Testis (tissue), 3 donors: ENCODE data around the gene LENEP. TPM values are rescaled to one million over a fixed set of nuclear protein-coding genes. Genes with fewer than 3 reads are reported as not detected.

ENCODE experiments used
- DNase-seq: peaks from one replicate; pipeline ENCODE4 v3.0.0-alpha.2; 2019
- H3K27ac ChIP-seq, 2 donors: fragments of 200-600 bp; sonication (generic); one replicate each; pipeline ENCODE4 v1.5.1; 2019
- H3K27me3 ChIP-seq: fragments of 200-600 bp; sonication (generic); one replicate; pipeline ENCODE4 v1.5.1; 2019
- H3K36me3 ChIP-seq: fragments of 200-600 bp; sonication (generic); one replicate; pipeline ENCODE4 v1.5.1; 2017; ENCODE audit warnings: low read depth; ENCODE audit errors: missing control alignments
- H3K4me1 ChIP-seq: fragments of 200-600 bp; sonication (generic); one replicate; pipeline ENCODE4 v1.5.1; 2019
- H3K4me3 ChIP-seq, 2 donors: fragments of 200-600 bp; sonication (generic); one replicate each; pipeline ENCODE4 v1.5.1; 2017 to 2019
- H3K9me3 ChIP-seq: fragments of 200-600 bp; sonication (generic); one replicate; pipeline ENCODE4 v1.5.1; 2017
- POLR2A ChIP-seq: fragments of 450-650 bp; IDR thresholded peaks from one replicate; pipeline ENCODE4 v1.6.1; 2017; ENCODE audit warnings: antibody characterized with exemption, mild to moderate bottlenecking, moderate library complexity
- WGBS, 2 donors: methylation state at CpG; one replicate each; pipeline ENCODE4 v1.1.5; 2018; 5-methylcytosine and 5-hydroxymethylcytosine counted together
- intact Hi-C: fragments of 100-400 bp; cut with DNase I; formaldehyde crosslinking; loops from one replicate; pipeline ENCODE4 v1.15.1; 2023; ENCODE audit warnings: low total_unique reads
- polyA plus RNA-seq: library from polyadenylated mRNA; stranded (reverse); fragments of 350-450 nt; fragmentation: Illumina TruSeq; extraction: RNeasy Lipid Tissue Mini Kit (QIAGEN cat#74804); gene quantifications from one replicate; pipeline ENCODE4 v1.2.3, GENCODE V29; 2014; ENCODE audit warnings: low read depth, low replicate concordance; ENCODE audit not compliant: insufficient read depth
- total RNA-seq, 2 donors: library from RNA; depleted of rRNA; stranded (reverse); fragments of >200 nt; gene quantifications; one replicate each; pipeline ENCODE4 v1.2.3, GENCODE V29; 2016
- TF ChIP-seq, protein P1 (sequence below), 3 experiments: fragments of 450-650 bp in 2 of 3; fragments of 200-600 bp in 1 of 3; sonication (generic) in 1 of 3; IDR thresholded peaks; one replicate each; pipeline ENCODE4 v1.5.1; 2016 to 2019; ENCODE audit warnings: antibody characterized with exemption in 3 of 3, mild to moderate bottlenecking in 2 of 3, moderate library complexity in 1 of 3

Gene LENEP
- total and polyA plus RNA-seq, 3 donors from 2014 or later = 1.1 TPM; not detected in 2

DNA sequence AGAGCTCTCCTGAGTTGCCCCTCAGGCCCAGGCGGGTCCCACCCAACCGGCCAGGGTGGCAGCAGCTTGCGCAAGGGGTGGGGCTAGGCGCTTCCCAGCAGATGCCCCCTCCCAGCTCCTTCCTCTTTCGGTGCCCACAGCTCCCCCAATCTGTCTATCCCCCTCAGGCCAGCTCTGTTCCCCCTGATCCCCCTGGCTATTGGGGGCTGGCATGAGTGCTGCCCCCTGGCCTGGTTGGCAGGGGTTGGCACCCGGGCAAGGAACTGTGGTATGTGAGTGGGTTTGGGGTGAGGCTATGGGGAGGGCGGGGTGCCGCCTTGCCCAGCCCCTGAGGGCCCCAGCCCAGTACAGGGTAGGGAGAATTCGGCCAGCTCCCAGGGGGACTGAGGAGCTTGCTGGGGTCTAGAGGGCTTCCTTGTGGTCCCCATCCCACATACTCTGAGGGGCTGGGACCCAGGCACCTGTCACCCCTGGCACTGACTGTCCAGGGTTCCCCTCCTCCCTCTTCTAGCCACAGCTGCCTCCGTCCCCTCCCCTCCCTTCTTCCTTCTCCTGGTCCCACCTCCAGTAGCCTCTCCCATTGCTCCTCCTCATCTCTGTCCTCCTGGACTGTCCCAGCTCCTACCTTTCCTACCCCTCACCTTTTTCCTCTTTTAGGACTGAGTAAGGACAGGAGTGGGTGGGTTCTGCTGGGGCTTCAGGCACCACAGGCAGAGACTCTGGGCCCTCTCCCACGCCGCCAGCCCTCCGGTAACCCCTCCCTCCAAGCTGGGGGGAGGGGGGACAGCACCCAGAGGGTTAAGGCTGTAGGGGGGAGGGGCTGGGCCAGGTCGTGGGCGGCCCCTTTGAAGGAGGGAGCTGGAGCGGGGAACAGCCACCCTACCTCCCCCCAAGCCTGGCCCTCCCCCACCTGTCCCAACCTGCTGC lies 14.9 kb downstream of the LENEP start:
- Histone ChIP-seq H3K27me3 (no peaks in the 10 kb centered on the region), H3K36me3 (no peaks in the 10 kb centered on the region), H3K4me1 (peaks cover 38% of the 10 kb centered on the region), H3K9me3 (no peaks in the 10 kb centered on the region), H3K4me3 (no peak overlapping the region), H3K27ac (peak overlapping the region in 1 of 2 donors; percentile 33)
- DNase-seq = no peak
- 84 to 85% methylated on average over 12 to 16 of the region's 16 CpGs for WGBS, 2 donors
- TF ChIP-seq POLR2A = no peak
- TF ChIP-seq, protein P1, sequence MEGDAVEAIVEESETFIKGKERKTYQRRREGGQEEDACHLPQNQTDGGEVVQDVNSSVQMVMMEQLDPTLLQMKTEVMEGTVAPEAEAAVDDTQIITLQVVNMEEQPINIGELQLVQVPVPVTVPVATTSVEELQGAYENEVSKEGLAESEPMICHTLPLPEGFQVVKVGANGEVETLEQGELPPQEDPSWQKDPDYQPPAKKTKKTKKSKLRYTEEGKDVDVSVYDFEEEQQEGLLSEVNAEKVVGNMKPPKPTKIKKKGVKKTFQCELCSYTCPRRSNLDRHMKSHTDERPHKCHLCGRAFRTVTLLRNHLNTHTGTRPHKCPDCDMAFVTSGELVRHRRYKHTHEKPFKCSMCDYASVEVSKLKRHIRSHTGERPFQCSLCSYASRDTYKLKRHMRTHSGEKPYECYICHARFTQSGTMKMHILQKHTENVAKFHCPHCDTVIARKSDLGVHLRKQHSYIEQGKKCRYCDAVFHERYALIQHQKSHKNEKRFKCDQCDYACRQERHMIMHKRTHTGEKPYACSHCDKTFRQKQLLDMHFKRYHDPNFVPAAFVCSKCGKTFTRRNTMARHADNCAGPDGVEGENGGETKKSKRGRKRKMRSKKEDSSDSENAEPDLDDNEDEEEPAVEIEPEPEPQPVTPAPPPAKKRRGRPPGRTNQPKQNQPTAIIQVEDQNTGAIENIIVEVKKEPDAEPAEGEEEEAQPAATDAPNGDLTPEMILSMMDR (IDR thresholded peaks at IDR 0.05) = no peak
- intact Hi-C loops = no loop called here

DNA sequence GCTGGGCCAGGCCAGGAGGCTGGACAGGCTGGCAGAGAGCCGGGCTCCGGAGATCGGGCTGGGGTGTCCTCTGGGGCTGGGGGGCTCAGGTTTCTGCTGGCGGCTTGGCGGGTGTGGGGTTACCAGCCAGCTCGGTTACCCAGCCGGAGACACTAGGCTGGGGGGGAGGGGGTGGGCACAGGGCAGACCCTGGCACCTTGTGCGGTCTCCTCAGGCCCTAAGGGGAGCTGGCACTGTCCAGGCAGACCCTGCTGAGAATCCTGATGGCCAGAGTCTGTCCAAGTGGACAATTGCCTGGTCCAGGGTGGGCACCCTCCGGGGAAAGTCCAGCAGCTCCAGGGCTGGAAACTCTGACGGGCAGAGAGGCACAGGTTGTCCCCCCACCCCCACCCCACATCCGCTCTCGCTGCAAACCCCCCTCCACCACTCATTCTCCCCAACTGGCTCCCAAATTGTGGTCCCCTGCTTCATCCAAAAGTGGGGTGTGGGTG lies 15.9 kb downstream of the LENEP start:
- Histone ChIP-seq H3K27me3 (no peaks in the 10 kb centered on the region), H3K9me3 (no peaks in the 10 kb centered on the region), H3K4me3 (no peak overlapping the region), H3K27ac (no peak overlapping the region), H3K4me1 (peaks cover 34% of the 10 kb centered on the region), H3K36me3 (no peaks in the 10 kb centered on the region)
- no peak for DNase-seq
- TF ChIP-seq, protein P1 (IDR thresholded peaks at IDR 0.05) = no peak
- TF ChIP-seq POLR2A = no peak
- intact Hi-C loops = no loop called here
- WGBS, 2 donors = 92 to 100% methylated on average over 7 to 12 of the region's 12 CpGs

DNA sequence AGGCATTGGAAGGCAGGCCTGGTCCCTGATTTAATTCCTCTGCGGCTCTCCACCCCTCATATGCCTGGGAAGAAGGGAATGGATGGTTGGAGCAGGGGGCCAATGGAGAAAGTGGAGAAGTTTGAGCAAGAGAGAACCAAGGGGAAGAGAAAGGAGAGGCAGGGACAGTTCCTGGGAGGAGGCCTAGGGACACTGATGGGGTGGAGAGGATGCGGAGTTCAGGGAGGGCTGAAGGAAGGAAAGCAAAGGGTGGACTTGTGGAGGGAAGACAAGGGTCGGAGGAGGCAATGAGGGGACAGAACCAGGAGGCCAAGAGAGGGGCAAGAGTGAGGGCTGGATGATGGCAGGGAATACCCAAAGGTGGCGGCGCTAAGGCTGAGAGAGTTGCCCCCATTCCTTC lies 16.4 kb downstream of the LENEP start:
- H3K4me1 ChIP-seq = peaks cover 30% of the 10 kb centered on the region

DNA sequence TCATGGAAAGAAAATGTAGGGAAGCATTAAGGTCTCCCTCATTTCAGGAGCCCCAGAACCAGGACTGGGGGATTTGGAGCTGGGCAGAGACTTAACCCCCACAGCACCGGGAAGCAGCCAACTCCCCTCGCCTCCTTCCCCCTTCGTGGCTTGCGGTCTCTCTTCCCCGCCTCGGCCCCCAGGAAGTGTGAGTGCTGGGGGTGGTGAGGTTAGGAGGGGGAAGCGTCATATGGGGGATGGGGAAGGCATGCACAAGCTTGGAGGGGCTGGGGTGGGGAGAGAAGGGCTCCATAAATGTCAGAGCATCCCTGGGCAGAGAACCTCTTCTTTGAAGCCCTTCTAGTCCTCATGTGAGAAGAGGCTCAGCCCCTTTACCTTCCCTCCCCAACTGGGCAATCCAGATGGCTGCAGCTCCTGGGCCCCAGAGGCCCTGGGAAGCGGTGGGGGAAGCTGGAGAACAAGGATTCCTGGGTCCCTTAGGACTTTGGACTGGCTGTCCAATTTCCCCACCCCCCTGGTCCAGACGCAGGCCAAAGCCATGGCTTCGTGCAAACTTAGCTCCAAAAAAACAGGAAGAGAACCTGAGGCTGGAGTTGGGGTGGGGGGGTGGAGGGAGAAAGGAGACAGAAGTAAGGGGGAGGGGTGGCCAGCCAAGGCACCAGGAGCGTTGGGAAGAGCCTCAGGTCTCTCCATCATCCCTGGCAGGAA lies 17.0 kb downstream of the LENEP start:
- Histone ChIP-seq H3K36me3 (no peaks in the 10 kb centered on the region), H3K4me1 (peaks cover 23% of the 10 kb centered on the region), H3K4me3 (no peak overlapping the region), H3K27ac (peak overlapping the region in 1 of 2 donors; percentile 19), H3K9me3 (no peaks in the 10 kb centered on the region), H3K27me3 (no peaks in the 10 kb centered on the region)
- intact Hi-C loops = no loop called here
- TF ChIP-seq POLR2A = no peak
- TF ChIP-seq, protein P1 (IDR thresholded peaks at IDR 0.05) = no peak
- 68 to 69% methylated on average over 11 of the region's 11 CpGs for WGBS, 2 donors
- no peak for DNase-seq

More for the DNA sequence above, 16.4 kb downstream of the LENEP start:
- no peak for TF ChIP-seq POLR2A
- TF ChIP-seq, protein P1 (IDR thresholded peaks at IDR 0.05) = no peak
- DNase-seq = no peak
- H3K4me3 ChIP-seq = no peak overlapping the region
- no peaks in the 10 kb centered on the region for H3K9me3 ChIP-seq
- peak overlapping the region in 1 of 2 donors; percentile 19 for H3K27ac ChIP-seq
- WGBS, 2 donors = 93 to 95% methylated on average over 5 of the region's 5 CpGs
- H3K36me3 ChIP-seq = no peaks in the 10 kb centered on the region
- H3K27me3 ChIP-seq = no peaks in the 10 kb centered on the region
- intact Hi-C loops = no loop called here
